ENCODE results near the gene CNOT6.

CNOT6 gene

GRCh38 chr5:180624587-180624986, 130.4 kb downstream of the CNOT6 start:
- DNase-seq, result no peak

DNA sequence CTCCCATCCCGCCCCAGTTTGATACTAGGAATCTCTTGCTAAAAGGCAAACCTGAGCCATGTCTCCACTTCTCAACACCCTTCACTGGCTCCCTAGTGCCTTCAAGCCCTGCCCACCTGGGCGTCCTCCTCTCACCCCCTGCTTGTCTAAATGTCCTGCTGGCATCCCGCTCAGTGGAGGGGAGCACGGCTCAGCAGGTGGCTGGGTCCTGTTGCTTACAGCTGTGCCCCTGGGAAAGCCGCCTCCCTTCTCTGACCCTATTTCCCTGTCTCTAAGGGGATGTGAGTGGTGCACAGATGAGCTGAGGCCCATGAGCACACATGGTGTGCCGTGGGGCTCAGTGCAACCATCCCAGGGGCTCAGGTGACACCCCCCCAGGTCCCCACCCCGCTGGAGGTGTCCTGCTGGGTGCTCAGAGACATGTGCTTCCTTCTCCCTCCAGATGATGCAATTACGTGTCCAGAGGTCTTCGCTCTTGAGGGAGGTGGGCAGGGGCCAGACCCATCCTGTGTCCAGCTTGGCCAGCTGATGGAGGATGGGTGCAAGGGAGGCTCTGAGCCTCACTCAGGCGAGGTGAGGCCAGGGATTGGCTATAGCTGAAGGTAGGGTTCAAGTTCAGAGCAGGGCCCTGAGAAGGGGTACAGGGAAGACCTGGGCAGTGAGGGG, 131.1 kb downstream of the CNOT6 start:
- DNase-seq, result no peak

GRCh38 chr5:180625791-180626660, 131.8 kb downstream of the CNOT6 start:
- no peak for DNase-seq

GRCh38 chr5:180626661-180627385, 132.6 kb downstream of the CNOT6 start:
- DNase-seq, result no peak

DNA sequence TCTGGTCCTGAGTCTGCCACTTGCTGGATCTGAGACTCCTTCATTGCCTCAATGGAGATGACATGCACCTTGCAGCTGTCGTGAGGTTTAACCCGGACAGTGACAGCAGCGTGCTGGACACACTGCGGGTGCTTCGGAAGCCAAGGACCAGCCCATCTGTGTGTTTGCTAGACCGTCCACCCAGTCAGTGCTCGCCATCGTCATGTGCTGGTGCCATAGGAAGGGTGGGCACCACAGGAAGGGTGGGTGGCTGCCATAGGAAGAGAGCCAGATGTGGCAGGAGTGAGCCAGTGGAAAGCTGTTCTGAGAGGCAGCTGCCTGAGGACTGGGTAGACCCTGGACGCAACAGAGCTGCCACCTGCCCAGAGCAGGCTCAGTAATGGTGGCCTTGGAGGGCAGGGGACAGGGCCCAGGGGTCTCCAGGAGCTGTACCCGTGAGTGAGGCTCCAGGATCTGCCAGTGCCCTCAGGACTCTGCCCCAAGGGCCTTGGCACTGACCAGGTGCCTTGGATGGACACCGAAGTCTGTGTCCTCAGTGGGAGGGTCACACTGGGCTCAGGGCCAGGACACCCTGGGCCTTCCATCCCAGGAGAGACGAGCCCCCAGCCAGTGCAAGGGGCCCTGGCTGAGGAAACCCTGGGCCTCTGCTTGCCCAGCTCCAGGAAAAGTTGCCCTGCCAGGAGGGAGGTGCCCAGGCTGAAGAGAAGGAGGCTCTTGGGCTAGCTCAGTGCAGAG, 133.4 kb downstream of the CNOT6 start:
- DNase-seq, result no peak
